Thyroid gland (tissue), 4 donors: ENCODE measurements around the gene GLRA3.

ENCODE experiments used
- POLR2A ChIP-seq, 2 donors: fragments of 450-650 bp; IDR thresholded peaks; one replicate each; pipeline ENCODE4 v1.6.1; 2017; ENCODE audit warnings: antibody characterized with exemption in 2 of 2, mild to moderate bottlenecking in 2 of 2, moderate library complexity in 1 of 2
- TF ChIP-seq, protein P1 (sequence below), 6 experiments: fragments of 200-600 bp in 3 of 6; fragments of 450-650 bp in 3 of 6; sonication (generic) in 3 of 6; IDR thresholded peaks; one replicate each; pipeline ENCODE4 v1.5.1; 2016 to 2019; ENCODE audit warnings: antibody characterized with exemption in 6 of 6, mild to moderate bottlenecking in 2 of 6, inconsistent platforms in 1 of 6, moderate library complexity in 1 of 6

DNA sequence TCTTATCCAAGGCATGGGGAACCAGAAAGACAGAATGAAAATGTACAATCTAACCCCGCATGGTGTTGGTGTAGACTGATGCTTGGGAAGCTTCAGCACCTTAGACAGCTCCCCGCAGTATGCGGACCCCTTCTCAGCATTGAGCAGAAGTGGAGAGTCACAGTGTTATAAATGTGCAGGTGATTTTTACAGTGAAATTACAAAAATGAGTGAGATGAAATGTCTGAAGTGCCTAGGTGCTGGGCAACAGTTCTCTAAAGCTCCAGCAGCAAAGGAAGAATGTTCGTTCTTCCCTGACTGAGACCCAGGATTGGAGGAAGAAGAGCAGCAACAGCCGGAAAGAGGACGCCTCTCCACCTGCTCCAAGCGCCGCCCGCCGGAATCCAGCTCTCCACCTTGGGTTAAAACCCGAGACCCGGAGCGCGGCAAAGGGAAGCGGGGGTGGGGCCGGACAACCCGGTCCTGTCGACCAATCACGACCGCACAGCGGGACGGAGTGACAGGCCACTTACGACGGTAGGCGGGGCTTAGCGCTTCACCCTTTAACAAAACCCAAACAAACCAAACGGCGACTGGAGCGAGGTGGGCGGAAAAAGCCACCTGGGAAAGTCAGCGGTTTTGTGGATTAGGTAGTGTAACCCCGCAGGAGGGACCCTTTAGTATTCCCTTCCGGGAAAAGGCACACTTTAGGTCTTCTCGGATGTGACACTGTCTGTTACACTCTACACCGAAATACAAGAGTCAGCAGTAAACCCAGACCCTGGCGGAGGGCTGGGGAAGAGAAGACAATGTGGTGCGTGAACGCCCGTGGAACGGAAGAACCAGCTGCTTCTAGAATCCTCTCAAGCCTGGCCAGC is at the start of gene GLRA3:
- TF ChIP-seq, protein P1, sequence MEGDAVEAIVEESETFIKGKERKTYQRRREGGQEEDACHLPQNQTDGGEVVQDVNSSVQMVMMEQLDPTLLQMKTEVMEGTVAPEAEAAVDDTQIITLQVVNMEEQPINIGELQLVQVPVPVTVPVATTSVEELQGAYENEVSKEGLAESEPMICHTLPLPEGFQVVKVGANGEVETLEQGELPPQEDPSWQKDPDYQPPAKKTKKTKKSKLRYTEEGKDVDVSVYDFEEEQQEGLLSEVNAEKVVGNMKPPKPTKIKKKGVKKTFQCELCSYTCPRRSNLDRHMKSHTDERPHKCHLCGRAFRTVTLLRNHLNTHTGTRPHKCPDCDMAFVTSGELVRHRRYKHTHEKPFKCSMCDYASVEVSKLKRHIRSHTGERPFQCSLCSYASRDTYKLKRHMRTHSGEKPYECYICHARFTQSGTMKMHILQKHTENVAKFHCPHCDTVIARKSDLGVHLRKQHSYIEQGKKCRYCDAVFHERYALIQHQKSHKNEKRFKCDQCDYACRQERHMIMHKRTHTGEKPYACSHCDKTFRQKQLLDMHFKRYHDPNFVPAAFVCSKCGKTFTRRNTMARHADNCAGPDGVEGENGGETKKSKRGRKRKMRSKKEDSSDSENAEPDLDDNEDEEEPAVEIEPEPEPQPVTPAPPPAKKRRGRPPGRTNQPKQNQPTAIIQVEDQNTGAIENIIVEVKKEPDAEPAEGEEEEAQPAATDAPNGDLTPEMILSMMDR (IDR thresholded peaks at IDR 0.05): no peak
- TF ChIP-seq POLR2A (IDR thresholded peaks at IDR 0.05): no peak
